IMR-90 (cell line): ENCODE results near the gene GALNT17. TPM values are rescaled to one million over a fixed set of nuclear protein-coding genes. Genes with fewer than 3 reads are reported as not detected.

Experiments used
- ATAC-seq: fragments of 200-7000 bp; cut with Tn5 transposase; 2 replicates; pipeline ENCODE4 v1.9.1; 2020; ENCODE audit warnings: low read depth, mild to moderate bottlenecking, moderate library complexity
- BruUV-seq: library from RNA; stranded (reverse); fragments of 400-500 nt; replicated peaks from 2 replicates; lab custom pipeline; 2021; lab: Mats Ljungman, UMichigan
- CTCF ChIA-PET: fragments of 300-600 bp; formaldehyde crosslinking; extraction: SDS; loops from one replicate; lab custom pipeline; 2021; ENCODE audit warnings: antibody characterized with exemption; lab: Yijun Ruan, JAX
- POLR2A ChIA-PET: fragments of 300-600 bp; sonication (Branson Sonifier 250); formaldehyde crosslinking; loops from one replicate; lab custom pipeline; 2022; ENCODE audit warnings: antibody characterized with exemption; ENCODE audit not compliant: unreplicated experiment; lab: Charles Lee
- DNase-seq: peaks from one replicate; pipeline ENCODE4 v3.0.0; 2013
- H2AFZ ChIP-seq: replicated peaks from 2 replicates; pipeline ENCODE3; 2013; ENCODE audit warnings: low read length, mild to moderate bottlenecking; ENCODE audit not compliant: poor library complexity
- H2AK5ac ChIP-seq: 2 replicates; pipeline ENCODE4 v1.6.1; 2013; ENCODE audit warnings: low read depth, low read length, inconsistent platforms
- H2AK9ac ChIP-seq: replicated peaks from 2 replicates; pipeline ENCODE3; 2013; ENCODE audit warnings: mild to moderate bottlenecking, low read depth, low read length, moderate library complexity; ENCODE audit not compliant: poor library complexity
- H2BK120ac ChIP-seq: 2 replicates; pipeline ENCODE4 v1.6.1; 2013; ENCODE audit warnings: low read depth, low read length, inconsistent platforms
- H2BK15ac ChIP-seq: 3 replicates; pipeline ENCODE4 v1.6.1; 2013; ENCODE audit warnings: low read depth, low read length, inconsistent platforms
- H2BK20ac ChIP-seq: 2 replicates; pipeline ENCODE4 v1.6.1; 2013; ENCODE audit warnings: low read depth, mild to moderate bottlenecking, inconsistent platforms, low read length, moderate library complexity
- H2BK5ac ChIP-seq: 2 replicates; pipeline ENCODE4 v1.6.1; 2013; ENCODE audit warnings: mild to moderate bottlenecking, low read depth, low read length, inconsistent platforms; ENCODE audit not compliant: poor library complexity, severe bottlenecking
- H3K14ac ChIP-seq: replicated peaks from 2 replicates; pipeline ENCODE4 v1.6.1; 2013; ENCODE audit warnings: low read depth, low read length, inconsistent platforms
- H3K18ac ChIP-seq: 2 replicates; pipeline ENCODE4 v1.6.1; 2013; ENCODE audit warnings: low read depth, low read length, control low read depth
- H3K23ac ChIP-seq: 2 replicates; pipeline ENCODE4 v1.6.1; 2013; ENCODE audit warnings: low read depth, low read length, inconsistent platforms
- H3K27ac ChIP-seq: 2 replicates; pipeline ENCODE4 v1.5.1; 2013; ENCODE audit warnings: mild to moderate bottlenecking, control low read depth, low read length; ENCODE audit not compliant: insufficient read depth
- H3K27me3 ChIP-seq: 2 replicates; pipeline ENCODE4 v1.6.1; 2013; ENCODE audit warnings: low read length; ENCODE audit not compliant: control insufficient read depth, insufficient read depth
- H3K36me3 ChIP-seq: 2 replicates; pipeline ENCODE4 v1.6.1; 2013; ENCODE audit warnings: low read length, mixed read lengths; ENCODE audit not compliant: control insufficient read depth, insufficient read depth
- H3K4ac ChIP-seq: 2 replicates; pipeline ENCODE4 v1.6.1; 2013; ENCODE audit warnings: low read depth, low read length, inconsistent platforms
- H3K4me1 ChIP-seq: 2 replicates; pipeline ENCODE4 v1.6.1; 2013; ENCODE audit warnings: low read length, mixed read lengths; ENCODE audit not compliant: control insufficient read depth, insufficient read depth
- H3K4me2 ChIP-seq: 2 replicates; pipeline ENCODE4 v1.6.1; 2013; ENCODE audit warnings: low read depth, mild to moderate bottlenecking, control low read depth, low read length, moderate library complexity
- H3K4me3 ChIP-seq: 2 replicates; pipeline ENCODE4 v1.5.1; 2013; ENCODE audit warnings: low read depth, mild to moderate bottlenecking, control low read depth, low read length, moderate library complexity; ENCODE audit not compliant: insufficient read depth
- H3K56ac ChIP-seq: 2 replicates; pipeline ENCODE4 v1.6.1; 2013; ENCODE audit warnings: low read length, inconsistent platforms; ENCODE audit not compliant: insufficient read depth; ENCODE audit errors: extremely low read depth
- H3K79me1 ChIP-seq, 2 experiments: 2 replicates each; pipeline ENCODE4 v1.6.1; 2013; ENCODE audit warnings: low read length in 2 of 2, inconsistent platforms in 1 of 2, low read depth in 1 of 2
- H3K9ac ChIP-seq: 2 replicates; pipeline ENCODE4 v1.6.1; 2013; ENCODE audit warnings: low read depth, low read length, control low read depth
- H3K9me1 ChIP-seq: 2 replicates; pipeline ENCODE4 v1.6.1; 2013; ENCODE audit warnings: low read length, inconsistent platforms; ENCODE audit not compliant: insufficient read depth
- H3K9me3 ChIP-seq: 2 replicates; pipeline ENCODE4 v1.6.1; 2013; ENCODE audit warnings: low read length; ENCODE audit not compliant: control insufficient read depth, insufficient read depth
- H4K20me1 ChIP-seq: 2 replicates; pipeline ENCODE4 v1.6.1; 2013; ENCODE audit warnings: low read length, inconsistent platforms; ENCODE audit not compliant: insufficient read depth
- H4K5ac ChIP-seq: 2 replicates; pipeline ENCODE4 v1.6.1; 2013; ENCODE audit warnings: mild to moderate bottlenecking, low read depth, low read length, control low read depth
- H4K8ac ChIP-seq, 2 experiments: 2 replicates each; pipeline ENCODE4 v1.6.1; 2013; ENCODE audit warnings: low read depth in 2 of 2, low read length in 2 of 2, control low read depth in 1 of 2, inconsistent platforms in 1 of 2
- H4K91ac ChIP-seq: 2 replicates; pipeline ENCODE4 v1.6.1; 2013; ENCODE audit warnings: low read depth, low read length, inconsistent platforms; ENCODE audit not compliant: insufficient read depth
- BHLHE40 ChIP-seq: fragments of 150-350 bp; IDR thresholded peaks from 2 replicates; pipeline ENCODE4 v1.6.1; 2016; ENCODE audit warnings: mild to moderate bottlenecking, low read depth, low read length
- CEBPB ChIP-seq: IDR thresholded peaks from 2 replicates; pipeline ENCODE4 v1.6.1; 2012; ENCODE audit warnings: low read depth, low read length, improper control_type of control experiment
- CHD1 ChIP-seq: IDR thresholded peaks from 2 replicates; pipeline ENCODE4 v1.6.1; 2012; ENCODE audit warnings: low read depth, low read length, improper control_type of control experiment
- ELK1 ChIP-seq: fragments of 150-350 bp; IDR thresholded peaks from 2 replicates; pipeline ENCODE4 v1.6.1; 2016; ENCODE audit warnings: low read depth, mild to moderate bottlenecking, low read length, moderate library complexity, borderline replicate concordance
- FOS ChIP-seq: fragments of 150-350 bp; IDR thresholded peaks from 2 replicates; pipeline ENCODE4 v1.6.1; 2016; ENCODE audit warnings: low read depth, low read length
- MAFK ChIP-seq: IDR thresholded peaks from 2 replicates; pipeline ENCODE4 v1.6.1; 2012; ENCODE audit warnings: low read depth, low read length, improper control_type of control experiment
- MAZ ChIP-seq: IDR thresholded peaks from 2 replicates; pipeline ENCODE4 v1.6.1; 2012; ENCODE audit warnings: low read depth, mild to moderate bottlenecking, low read length, improper control_type of control experiment, moderate library complexity, borderline replicate concordance
- MXI1 ChIP-seq: IDR thresholded peaks from 2 replicates; pipeline ENCODE4 v1.6.1; 2012; ENCODE audit warnings: low read depth, mild to moderate bottlenecking, low read length, moderate library complexity, borderline replicate concordance
- NFE2L2 ChIP-seq: fragments of 150-350 bp; IDR thresholded peaks from 2 replicates; pipeline ENCODE4 v1.6.1; 2016; ENCODE audit warnings: low read depth, mild to moderate bottlenecking, low read length
- POLR2A ChIP-seq: IDR thresholded peaks from 2 replicates; pipeline ENCODE4 v1.6.1; 2012; ENCODE audit warnings: mild to moderate bottlenecking, low read depth, low read length
- RAD21 ChIP-seq: IDR thresholded peaks from 2 replicates; pipeline ENCODE4 v1.6.1; 2012; ENCODE audit warnings: low read length, improper control_type of control experiment
- RCOR1 ChIP-seq: IDR thresholded peaks from 2 replicates; pipeline ENCODE4 v1.6.1; 2012; ENCODE audit warnings: mild to moderate bottlenecking, low read length, improper control_type of control experiment; ENCODE audit not compliant: insufficient replicate concordance
- RFX5 ChIP-seq: IDR thresholded peaks from 2 replicates; pipeline ENCODE4 v1.8.0; 2012; ENCODE audit warnings: low read depth, mild to moderate bottlenecking, low read length, moderate library complexity
- SMC3 ChIP-seq: fragments of 150-350 bp; IDR thresholded peaks from 2 replicates; pipeline ENCODE4 v1.6.1; 2016; ENCODE audit warnings: low read depth, mild to moderate bottlenecking, antibody characterized with exemption, low read length, moderate library complexity
- WGBS, 2 experiments: methylation state at CpG; one replicate each; pipeline versions ENCODE4 v1.1.5 to v1.1.7; 2013; ENCODE audit warnings: missing lambda C conversion rate in 2 of 2; ENCODE audit not compliant: insufficient read length in 1 of 2; ENCODE audit errors: extremely low coverage in 2 of 2; 5-methylcytosine and 5-hydroxymethylcytosine counted together
- dilution Hi-C: fragments of 300-500 bp; cut with HindIII; formaldehyde crosslinking; loops from one replicate; pipeline ENCODE4 v1.14.3; 2018; ENCODE audit warnings: low sequenced_read_pairs; ENCODE audit not compliant: unreplicated experiment
- in situ Hi-C: fragments of 300-500 bp; cut with MboI; formaldehyde crosslinking; loops from 3 replicates; pipeline ENCODE4 v1.14.3; 2019; ENCODE audit warnings: low sequenced_read_pairs, inconsistent platforms, mixed read lengths
- intact Hi-C: fragments of 100-400 bp; cut with micrococcal nuclease; formaldehyde crosslinking; loops from 2 replicates; pipeline ENCODE4 v1.10.0; 2022
- polyA plus RNA-seq, 3 experiments: library from polyadenylated mRNA; depleted of rRNA; stranded (reverse); fragments of >200 nt; gene quantifications; 2 replicates each; pipeline ENCODE4 v1.2.3, GENCODE V29; 2012; ENCODE audit warnings: low replicate concordance in 1 of 3
- total RNA-seq: library from RNA; depleted of rRNA; stranded (reverse); fragments of >200 nt; gene quantifications from 2 replicates; pipeline ENCODE4 v1.2.3, GENCODE V29; 2012
- TF ChIP-seq, protein P1 (sequence below): conservative IDR thresholded peaks from 2 replicates; pipeline ENCODE4 v1.5.1; 2012; ENCODE audit warnings: mild to moderate bottlenecking, low read depth, low read length, improper control_type of control experiment
- TF ChIP-seq, protein P2 (sequence below): fragments of 150-350 bp; IDR thresholded peaks from 2 replicates; pipeline ENCODE4 v1.6.1; 2017; ENCODE audit warnings: mild to moderate bottlenecking, antibody characterized with exemption, low read length, low read depth

GALNT17 gene
- total and polyA plus RNA-seq, 2 of the 4 experiments (the other 2 are of a cell fraction), result not detected

- Histone ChIP-seq H3K23ac (no peak overlapping the region), H3K14ac (no peak overlapping the region), H3K4ac (no peak overlapping the region), H2BK5ac (no peak overlapping the region), H4K91ac (no peak overlapping the region), H3K4me2 (no peak overlapping the region), H3K9ac (no peak overlapping the region), H2AK5ac (no peak overlapping the region), H3K4me3 (no peak overlapping the region), H3K27ac (no peak overlapping the region), H2BK20ac (no peak overlapping the region), H4K5ac (no peak overlapping the region), H3K9me3 (peaks cover 14% of the 10 kb centered on the region), H2BK15ac (no peak overlapping the region), H4K8ac (no peak overlapping the region), H2AFZ (no peak overlapping the region), H2BK120ac (no peak overlapping the region), H4K20me1 (no peaks in the 10 kb centered on the region), H3K36me3 (no peaks in the 10 kb centered on the region), H3K56ac (no peak overlapping the region), H3K79me1 (no peaks in the 10 kb centered on the region), H3K27me3 (no peaks in the 10 kb centered on the region), H3K4me1 (no peaks in the 10 kb centered on the region), H3K9me1 (no peaks in the 10 kb centered on the region), H3K18ac (no peak overlapping the region), H2AK9ac (no peak overlapping the region)
- ChIA-PET POLR2A (no interaction called here), CTCF (interaction anchor here (0.6 kb wide), 1 partner anchor 208 kb away, joined by 3 read pairs; no protein-coding TSS in a partner anchor)
- no peak for ATAC-seq
- in situ Hi-C loops (no loop called here), dilution Hi-C loops (no loop called here), intact Hi-C loops (no loop called here)
- no peak for DNase-seq
- no peak for TF ChIP-seq RCOR1
- TF ChIP-seq RFX5, result no peak
- TF ChIP-seq MAZ, result no peak
- no peak for TF ChIP-seq CEBPB
- no peak for TF ChIP-seq MAFK
- TF ChIP-seq, protein P1, sequence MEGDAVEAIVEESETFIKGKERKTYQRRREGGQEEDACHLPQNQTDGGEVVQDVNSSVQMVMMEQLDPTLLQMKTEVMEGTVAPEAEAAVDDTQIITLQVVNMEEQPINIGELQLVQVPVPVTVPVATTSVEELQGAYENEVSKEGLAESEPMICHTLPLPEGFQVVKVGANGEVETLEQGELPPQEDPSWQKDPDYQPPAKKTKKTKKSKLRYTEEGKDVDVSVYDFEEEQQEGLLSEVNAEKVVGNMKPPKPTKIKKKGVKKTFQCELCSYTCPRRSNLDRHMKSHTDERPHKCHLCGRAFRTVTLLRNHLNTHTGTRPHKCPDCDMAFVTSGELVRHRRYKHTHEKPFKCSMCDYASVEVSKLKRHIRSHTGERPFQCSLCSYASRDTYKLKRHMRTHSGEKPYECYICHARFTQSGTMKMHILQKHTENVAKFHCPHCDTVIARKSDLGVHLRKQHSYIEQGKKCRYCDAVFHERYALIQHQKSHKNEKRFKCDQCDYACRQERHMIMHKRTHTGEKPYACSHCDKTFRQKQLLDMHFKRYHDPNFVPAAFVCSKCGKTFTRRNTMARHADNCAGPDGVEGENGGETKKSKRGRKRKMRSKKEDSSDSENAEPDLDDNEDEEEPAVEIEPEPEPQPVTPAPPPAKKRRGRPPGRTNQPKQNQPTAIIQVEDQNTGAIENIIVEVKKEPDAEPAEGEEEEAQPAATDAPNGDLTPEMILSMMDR, result no peak
- TF ChIP-seq ELK1, result no peak
- TF ChIP-seq RAD21, result no peak
- no peak for TF ChIP-seq POLR2A
- no peak for TF ChIP-seq FOS
- no peak for TF ChIP-seq MXI1
- TF ChIP-seq NFE2L2, result no peak
- no peak for TF ChIP-seq BHLHE40
- TF ChIP-seq, protein P2, sequence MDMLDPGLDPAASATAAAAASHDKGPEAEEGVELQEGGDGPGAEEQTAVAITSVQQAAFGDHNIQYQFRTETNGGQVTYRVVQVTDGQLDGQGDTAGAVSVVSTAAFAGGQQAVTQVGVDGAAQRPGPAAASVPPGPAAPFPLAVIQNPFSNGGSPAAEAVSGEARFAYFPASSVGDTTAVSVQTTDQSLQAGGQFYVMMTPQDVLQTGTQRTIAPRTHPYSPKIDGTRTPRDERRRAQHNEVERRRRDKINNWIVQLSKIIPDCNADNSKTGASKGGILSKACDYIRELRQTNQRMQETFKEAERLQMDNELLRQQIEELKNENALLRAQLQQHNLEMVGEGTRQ, result no peak
- TF ChIP-seq CHD1, result no peak
- no peak for TF ChIP-seq SMC3
- 40% methylated on average over 1 of the region's 4 CpGs; no CpG with 5 or more reads in 1 of the 2 experiments for WGBS, 2 experiments
- BruUV-seq, result no TSS peak
Measured at GRCh38 chr7:71332207-71332606, 200.3 kb downstream of the GALNT17 start.
